ENCODE data around the gene SEC14L1.

GRCh38 chr17:77132411-77133086 lies 8.2 kb upstream of the SEC14L1 start:
- TF ChIP-seq POLR2A (IDR thresholded peaks at IDR 0.05) (no peak), CTCF (IDR thresholded peaks at IDR 0.05) (no peak)
